ENCODE results near the gene CBY1. TPM values are rescaled to one million over a fixed set of nuclear protein-coding genes. Genes with fewer than 3 reads are reported as not detected.

Gene CBY1
- total RNA-seq, 2 experiments from 2014 or later = 4.6 to 7.6 TPM

GRCh38 chr22:38653741-38654140 is 2.7 kb upstream of the CBY1 start:
- POLR2A ChIA-PET = no interaction called here
- no peaks in the 10 kb centered on the region for H3K27me3 Mint-ChIP-seq
- H3K4me1 ChIP-seq (ENCODE audit: insufficient read depth, low read length) = peaks cover 19% of the 10 kb centered on the region
- DNase-seq (no peak), ATAC-seq (ENCODE audit: poor library complexity) (no peak)
- no peaks in the 10 kb centered on the region for H3K9me3 ChIP-seq (ENCODE audit: control insufficient read depth in 1 of 2, insufficient read depth in 1 of 2, low read length in 2 of 2)
- no peaks in the 10 kb centered on the region for H3K36me3 ChIP-seq (ENCODE audit: insufficient read depth, low read length)
- no peaks in the 10 kb centered on the region for H3K27me3 ChIP-seq (ENCODE audit: control insufficient read depth in 1 of 2, insufficient read depth in 2 of 2, low read length in 2 of 2)
- no peak overlapping the region for H3K27ac Mint-ChIP-seq
- no peaks in the 10 kb centered on the region for H3K9me3 Mint-ChIP-seq
- intact Hi-C loops (cut with DNase I, micrococcal nuclease) = loop anchor here in 1 of 2 experiments (10.0 kb wide), 2 partner anchors 149 to 379 kb away; partner anchors contain the start of genes DDX17 and TMEM184B
- H3K4me1 Mint-ChIP-seq (ENCODE audit: low read depth) = peaks cover 23% of the 10 kb centered on the region
- H3K27ac ChIP-seq (ENCODE audit: low read depth in 1 of 2, low read length in 2 of 2) = no peak overlapping the region
- TF ChIP-seq, protein P1, sequence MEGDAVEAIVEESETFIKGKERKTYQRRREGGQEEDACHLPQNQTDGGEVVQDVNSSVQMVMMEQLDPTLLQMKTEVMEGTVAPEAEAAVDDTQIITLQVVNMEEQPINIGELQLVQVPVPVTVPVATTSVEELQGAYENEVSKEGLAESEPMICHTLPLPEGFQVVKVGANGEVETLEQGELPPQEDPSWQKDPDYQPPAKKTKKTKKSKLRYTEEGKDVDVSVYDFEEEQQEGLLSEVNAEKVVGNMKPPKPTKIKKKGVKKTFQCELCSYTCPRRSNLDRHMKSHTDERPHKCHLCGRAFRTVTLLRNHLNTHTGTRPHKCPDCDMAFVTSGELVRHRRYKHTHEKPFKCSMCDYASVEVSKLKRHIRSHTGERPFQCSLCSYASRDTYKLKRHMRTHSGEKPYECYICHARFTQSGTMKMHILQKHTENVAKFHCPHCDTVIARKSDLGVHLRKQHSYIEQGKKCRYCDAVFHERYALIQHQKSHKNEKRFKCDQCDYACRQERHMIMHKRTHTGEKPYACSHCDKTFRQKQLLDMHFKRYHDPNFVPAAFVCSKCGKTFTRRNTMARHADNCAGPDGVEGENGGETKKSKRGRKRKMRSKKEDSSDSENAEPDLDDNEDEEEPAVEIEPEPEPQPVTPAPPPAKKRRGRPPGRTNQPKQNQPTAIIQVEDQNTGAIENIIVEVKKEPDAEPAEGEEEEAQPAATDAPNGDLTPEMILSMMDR (IDR thresholded peaks at IDR 0.05) = no peak
- peaks cover 4% of the 10 kb centered on the region for H3K36me3 Mint-ChIP-seq (ENCODE audit: low read depth)
- CTCF ChIA-PET = interaction anchor here (0.7 to 5.2 kb wide), 2 partner anchors 27 to 1612 kb away, joined by 3 to 22 read pairs; partner anchors contain the start of gene TOMM22
- no peak overlapping the region for H3K4me3 ChIP-seq (ENCODE audit: low read length)
- H3K4me3 Mint-ChIP-seq = peak overlapping the region; percentile 57

DNA sequence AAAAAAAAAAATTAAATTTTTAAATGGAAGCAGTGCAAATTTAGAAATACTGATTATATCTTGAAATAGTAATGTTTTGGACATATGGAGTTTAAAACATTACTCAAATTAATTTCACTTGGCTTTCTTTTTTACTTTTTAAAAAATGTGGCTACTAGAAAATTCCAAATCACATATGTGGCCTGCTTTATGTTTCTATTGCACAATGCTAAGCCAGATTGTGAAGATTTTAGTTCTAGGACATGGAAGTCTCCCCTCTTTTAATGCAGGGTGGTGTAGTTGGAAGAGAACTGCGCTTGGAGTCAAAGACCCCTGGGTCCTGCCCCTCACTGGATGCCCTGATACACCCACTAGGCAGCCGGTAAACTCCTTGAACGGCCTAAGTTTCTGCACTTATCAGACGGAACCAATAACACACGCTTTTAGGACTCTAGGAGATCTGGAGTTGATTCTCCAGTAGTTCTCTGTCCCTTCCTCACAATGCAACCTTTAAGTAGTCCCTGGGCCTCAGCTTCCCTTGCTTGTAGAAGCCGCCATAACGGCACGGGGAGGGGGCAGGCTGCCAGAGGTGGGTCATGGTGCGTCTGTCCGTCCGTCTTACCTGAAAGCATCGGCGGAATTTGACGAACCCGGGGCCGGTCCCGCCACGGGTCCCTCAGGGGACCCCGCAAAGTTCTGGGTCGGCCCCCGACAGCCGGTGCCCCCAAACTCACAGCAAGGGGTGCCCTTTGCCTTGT is 751 bp upstream of the CBY1 start:
- DNase-seq = no peak
- intact Hi-C loops (cut with DNase I, micrococcal nuclease) = loop anchor here (1.0 to 10.0 kb wide), 8 partner anchors 26 to 381 kb away; partner anchors contain the start of genes DDX17 (in 1 of the 2), DMC1 (in 1 of the 2), DNAL4 (in 1 of the 2) and GTPBP1 (in 1 of the 2)
- H3K36me3 Mint-ChIP-seq (ENCODE audit: low read depth) = peaks cover 4% of the 10 kb centered on the region
- H3K27ac Mint-ChIP-seq = peak overlapping the region; percentile 98
- ChIA-PET CTCF (interaction anchor here (5.2 kb wide), 1 partner anchor 25 kb away, joined by 22 read pairs; the partner anchor contains the start of gene TOMM22), POLR2A (interaction anchor here (1.4 kb wide), 1 partner anchor 78 kb away, joined by 5 read pairs; no protein-coding TSS in a partner anchor)
- Histone ChIP-seq H3K4me1 (ENCODE audit: insufficient read depth, low read length) (peaks cover 19% of the 10 kb centered on the region), H3K4me3 (ENCODE audit: low read length) (peak overlapping the region; percentile 86), H3K27ac (ENCODE audit: low read depth in 1 of 2, low read length in 2 of 2) (peak overlapping the region; percentile 83 to 94), H3K9me3 (ENCODE audit: control insufficient read depth in 1 of 2, insufficient read depth in 1 of 2, low read length in 2 of 2) (no peaks in the 10 kb centered on the region), H3K36me3 (ENCODE audit: insufficient read depth, low read length) (no peaks in the 10 kb centered on the region), H3K27me3 (ENCODE audit: control insufficient read depth in 1 of 2, insufficient read depth in 2 of 2, low read length in 2 of 2) (no peaks in the 10 kb centered on the region)
- H3K27me3 Mint-ChIP-seq = no peaks in the 10 kb centered on the region
- TF ChIP-seq, protein P1 (IDR thresholded peaks at IDR 0.05) = no peak
- no peaks in the 10 kb centered on the region for H3K9me3 Mint-ChIP-seq
- ATAC-seq (ENCODE audit: poor library complexity) = no peak
- peaks cover 23% of the 10 kb centered on the region for H3K4me1 Mint-ChIP-seq (ENCODE audit: low read depth)
- peak overlapping the region; percentile 97 for H3K4me3 Mint-ChIP-seq

DNA sequence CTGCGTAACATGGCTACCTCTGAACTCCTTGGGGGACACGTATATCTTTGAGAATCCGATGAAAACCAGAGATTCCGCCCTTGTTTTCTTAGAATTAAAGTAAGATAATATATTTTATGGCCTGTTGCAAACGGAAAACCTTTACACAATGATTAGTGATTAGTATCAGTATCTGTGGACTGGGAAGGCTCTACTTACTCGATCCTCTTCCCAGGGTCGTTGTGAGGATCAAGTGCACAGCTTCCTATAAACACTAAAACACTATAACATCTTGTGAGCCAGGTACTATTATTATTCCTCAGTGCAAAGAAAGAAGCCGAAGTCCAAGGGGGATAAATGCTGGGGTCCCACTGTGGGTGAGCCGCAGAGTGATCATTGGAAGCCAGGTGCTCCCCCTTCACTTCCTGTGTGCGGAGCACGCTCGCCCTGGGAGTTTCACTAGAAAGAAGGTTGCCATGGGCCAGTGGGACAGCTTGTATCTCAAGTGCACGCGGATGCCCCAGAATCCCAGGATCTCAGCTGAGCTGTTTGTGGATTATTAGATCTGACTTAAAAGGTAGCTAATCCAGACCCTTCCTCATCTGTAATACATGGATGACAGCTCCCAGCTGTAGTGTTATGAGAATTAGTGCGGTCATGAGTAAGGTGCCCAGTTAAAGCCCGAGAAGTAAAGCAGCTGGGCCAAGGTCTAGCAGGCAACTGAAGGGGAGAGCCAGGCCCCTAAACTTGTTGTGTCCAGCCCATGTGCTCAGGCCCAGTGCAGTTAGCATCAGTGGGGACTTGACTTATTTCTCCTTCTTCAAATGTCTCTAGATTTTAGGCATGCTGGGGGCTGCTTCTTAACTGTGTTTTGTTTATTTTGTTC is 839 bp downstream of the CBY1 start:
- peak in 11 of 14 experiments; percentile 5 to 61 (median 22) for DNase-seq
- Histone ChIP-seq H3K27me3 (ENCODE audit: control insufficient read depth in 1 of 2, insufficient read depth in 2 of 2, low read length in 2 of 2) (no peaks in the 10 kb centered on the region), H3K4me3 (ENCODE audit: low read length) (peak overlapping the region; percentile 86), H3K4me1 (ENCODE audit: insufficient read depth, low read length) (peaks cover 19% of the 10 kb centered on the region), H3K27ac (ENCODE audit: low read depth in 1 of 2, low read length in 2 of 2) (peak overlapping the region; percentile 83 to 94), H3K36me3 (ENCODE audit: insufficient read depth, low read length) (no peaks in the 10 kb centered on the region), H3K9me3 (ENCODE audit: control insufficient read depth in 1 of 2, insufficient read depth in 1 of 2, low read length in 2 of 2) (no peaks in the 10 kb centered on the region)
- H3K4me1 Mint-ChIP-seq (ENCODE audit: low read depth) = peaks cover 23% of the 10 kb centered on the region
- no peaks in the 10 kb centered on the region for H3K9me3 Mint-ChIP-seq
- peak overlapping the region; percentile 98 for H3K27ac Mint-ChIP-seq
- peaks cover 4% of the 10 kb centered on the region for H3K36me3 Mint-ChIP-seq (ENCODE audit: low read depth)
- peak overlapping the region; percentile 97 for H3K4me3 Mint-ChIP-seq
- ATAC-seq (ENCODE audit: poor library complexity) = peak; percentile 25
- ChIA-PET POLR2A (interaction anchor here (0.7 to 2.8 kb wide), 8 partner anchors 8 to 186 kb away, joined by 3 to 19 read pairs (median 4); partner anchors contain the start of genes GTPBP1 and TOMM22), CTCF (interaction anchor here (5.2 kb wide), 1 partner anchor 24 kb away, joined by 22 read pairs; the partner anchor contains the start of gene TOMM22)
- TF ChIP-seq, protein P1 (IDR thresholded peaks at IDR 0.05) = no peak
- no peaks in the 10 kb centered on the region for H3K27me3 Mint-ChIP-seq
- intact Hi-C loops (cut with DNase I, micrococcal nuclease) = loop anchor here (2.0 to 10.0 kb wide), 6 partner anchors 44 to 382 kb away; partner anchors contain the start of genes DDX17 (in 1 of the 2), DMC1 (in 1 of the 2), DNAL4 (in 1 of the 2) and GTPBP1 (in 1 of the 2)

All from CD4-positive, alpha-beta T cell (primary cell).